CD1c-positive myeloid dendritic cell (primary cell): Measurements from ENCODE around the gene ZFP64.
"Not testable (repeated sequence)": the region's sequence is repeated elsewhere in the genome, so short reads cannot be mapped to it uniquely, and the experiment has no call there.

ENCODE experiments used
- DNase-seq: peaks from one replicate; pipeline ENCODE4 v3.0.0-alpha.2; 2016; ENCODE audit errors: extremely low spot score

ZFP64 gene

GRCh38 chr20:52191132-52191915 is at the start of gene ZFP64:
TSS of gene ZFP64 (minus strand) at chr20:52191779. CDS start at chr20:52191636, 143 bp downstream.
- peak; percentile 74 for DNase-seq

DNA sequence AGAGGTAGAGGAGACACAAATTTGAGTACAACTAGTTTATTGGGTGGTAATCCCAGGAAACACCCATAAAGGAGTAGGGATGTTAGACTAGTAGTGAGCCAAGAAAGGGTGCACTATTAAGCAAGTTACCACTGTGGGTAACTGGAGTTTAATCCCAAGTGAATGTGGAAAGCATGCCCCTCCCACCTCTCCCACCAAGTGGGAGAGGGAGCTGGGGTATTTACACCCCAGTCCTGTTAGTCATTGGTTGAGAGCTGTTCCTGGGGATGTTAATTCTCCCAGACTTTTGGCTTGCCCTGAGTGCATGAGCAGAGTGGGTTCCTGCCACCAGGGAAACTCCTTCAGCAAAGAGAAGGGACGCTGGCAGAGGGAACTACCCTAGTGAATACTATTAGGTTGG is 49.2 kb upstream of the ZFP64 start:
- DNase-seq, result no peak

DNA sequence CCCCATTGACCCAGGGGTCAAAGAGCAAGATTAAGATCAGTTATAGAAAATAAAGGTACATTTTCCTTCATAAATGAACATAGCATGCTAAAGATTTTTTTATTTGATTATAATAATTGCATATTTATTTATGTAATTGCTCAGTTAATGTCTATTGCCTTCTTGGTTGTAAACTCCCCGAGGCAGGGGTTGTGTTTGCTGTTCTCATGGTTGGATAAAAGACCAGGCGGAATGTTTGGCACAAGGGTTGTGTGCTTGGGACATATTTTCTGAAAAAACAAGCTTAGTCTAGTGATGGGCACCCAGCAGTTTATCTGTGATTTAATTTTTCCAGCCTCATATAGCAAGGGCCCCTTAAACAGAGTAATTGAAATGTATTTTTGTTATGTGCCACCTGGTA is 47.5 kb upstream of the ZFP64 start:
- DNase-seq, result no peak

- no peak for DNase-seq
These were observed 44.7 kb upstream of the ZFP64 start for GRCh38 chr20:52236292-52236691.

DNA sequence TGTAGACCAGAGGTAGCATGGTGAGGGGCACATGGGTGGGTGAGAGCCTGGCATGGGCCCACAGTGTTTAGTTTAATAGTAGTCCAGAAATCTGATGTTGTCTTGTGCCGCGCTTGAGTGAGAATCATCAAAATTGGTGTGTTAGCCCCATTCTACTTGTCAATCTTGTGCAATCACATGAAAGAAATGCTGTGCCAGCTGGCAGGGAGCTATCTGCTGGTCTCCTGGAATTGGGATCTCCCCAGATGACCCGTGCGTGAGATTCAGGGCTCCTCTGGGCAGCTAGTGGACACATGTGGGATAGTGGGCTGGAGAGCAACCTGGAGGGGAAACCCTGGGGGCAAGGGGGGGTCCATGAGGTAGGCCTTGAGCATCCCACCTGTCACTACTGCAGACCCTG is 43.5 kb upstream of the ZFP64 start:
- DNase-seq, result no peak

DNA sequence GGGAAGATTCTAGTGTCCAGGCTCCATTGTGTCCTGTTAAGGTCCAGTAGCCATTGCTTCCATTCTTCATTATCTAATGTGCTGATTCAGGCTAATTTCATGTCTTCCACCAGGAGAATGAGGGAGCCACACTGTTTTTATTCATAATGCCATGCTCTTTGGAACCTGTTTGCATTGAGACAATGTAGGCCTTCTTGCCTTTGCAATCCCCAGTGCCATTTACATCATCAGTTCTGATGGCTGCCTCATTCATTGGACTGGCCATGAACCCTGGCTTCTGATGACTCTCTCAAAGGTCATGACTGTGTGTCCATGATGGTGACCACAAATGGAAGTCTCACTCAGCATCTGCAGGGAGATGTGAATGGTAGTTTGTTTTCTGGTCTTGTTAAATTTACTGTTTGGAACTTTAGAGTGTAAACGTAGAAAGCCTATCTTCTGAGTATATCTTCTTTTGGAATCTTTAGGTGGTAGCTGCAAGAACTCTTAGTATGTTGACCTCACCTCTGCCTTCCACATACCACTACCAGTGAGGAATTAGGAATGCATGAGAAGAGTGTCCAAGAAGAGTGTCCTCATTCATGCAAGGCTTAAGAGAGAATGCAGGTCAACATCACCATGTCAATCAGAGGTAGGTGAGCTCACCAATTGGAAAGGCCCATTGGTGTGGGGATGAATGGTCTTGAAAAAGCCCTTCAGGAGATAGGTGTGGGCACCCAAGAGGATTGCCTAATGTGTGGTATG is 42.9 kb upstream of the ZFP64 start:
- DNase-seq, result no peak

- no peak for DNase-seq
These were observed 39.7 kb upstream of the ZFP64 start for GRCh38 chr20:52231230-52231746.

GRCh38 chr20:52230409-52230808 is 38.8 kb upstream of the ZFP64 start:
- no peak for DNase-seq

GRCh38 chr20:52229346-52229745 is 37.8 kb upstream of the ZFP64 start:
- DNase-seq, result not testable (repeated sequence)

DNA sequence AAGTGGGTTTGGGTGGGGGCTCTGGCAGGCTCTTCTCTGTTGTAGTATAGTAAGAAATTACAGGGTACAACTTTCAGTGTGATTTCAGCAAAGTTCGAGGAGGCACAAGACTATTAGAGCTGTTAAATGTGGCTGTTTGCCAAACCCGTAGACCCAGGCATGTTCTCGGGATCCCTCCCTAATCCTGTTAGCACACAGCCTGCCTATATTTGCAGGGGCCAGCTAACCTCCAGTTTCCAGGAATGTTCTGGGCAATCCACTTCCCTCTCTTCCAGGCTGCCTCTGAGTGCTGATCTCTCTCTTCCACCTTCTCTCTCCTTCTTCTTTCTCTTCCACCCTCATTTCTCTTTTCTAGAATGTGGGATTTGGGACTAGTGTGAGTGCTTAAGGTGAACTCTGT is 34.8 kb upstream of the ZFP64 start:
- no peak for DNase-seq

GRCh38 chr20:52224920-52225319 is 33.3 kb upstream of the ZFP64 start:
- no peak for DNase-seq

DNA sequence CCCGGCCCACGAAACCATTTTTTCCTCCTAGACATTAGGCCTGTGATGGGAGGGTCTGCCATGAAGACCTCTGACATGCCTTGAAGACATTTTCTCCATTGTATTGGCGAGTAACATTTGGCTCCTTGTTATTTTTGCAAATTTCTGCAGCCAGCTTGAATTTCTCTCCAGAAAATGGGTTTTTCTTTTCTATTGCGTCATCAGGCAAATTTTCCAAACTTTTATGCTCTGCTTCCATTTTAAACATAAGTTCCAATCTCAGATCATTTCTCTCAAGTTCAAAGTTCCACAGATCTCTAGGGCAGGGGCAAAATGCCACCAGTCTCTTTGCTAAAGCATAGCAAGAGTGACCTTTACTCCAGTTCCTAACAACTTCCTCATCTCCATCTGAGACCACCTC is 29.8 kb upstream of the ZFP64 start:
- DNase-seq, result not testable (repeated sequence)

DNA sequence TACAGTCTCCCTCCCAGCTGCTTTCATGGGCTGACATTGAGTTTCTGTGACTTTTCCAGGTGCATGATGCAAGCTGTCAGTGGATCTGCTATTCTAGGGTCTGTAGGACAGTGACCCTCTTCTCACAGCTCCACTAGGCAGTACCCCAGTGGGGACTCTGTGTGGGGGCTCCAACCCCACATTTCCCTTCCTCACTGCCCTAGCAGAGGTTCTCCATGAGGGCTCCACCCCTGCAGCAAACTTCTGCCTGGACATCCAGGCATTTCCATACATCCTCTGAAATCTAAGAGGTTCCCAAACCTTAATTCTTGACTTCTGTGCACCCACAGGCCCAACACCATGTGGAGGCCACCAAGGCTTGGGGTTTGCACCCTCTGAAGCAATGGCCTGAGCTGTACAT is 29.3 kb upstream of the ZFP64 start:
- not testable (repeated sequence) for DNase-seq

DNA sequence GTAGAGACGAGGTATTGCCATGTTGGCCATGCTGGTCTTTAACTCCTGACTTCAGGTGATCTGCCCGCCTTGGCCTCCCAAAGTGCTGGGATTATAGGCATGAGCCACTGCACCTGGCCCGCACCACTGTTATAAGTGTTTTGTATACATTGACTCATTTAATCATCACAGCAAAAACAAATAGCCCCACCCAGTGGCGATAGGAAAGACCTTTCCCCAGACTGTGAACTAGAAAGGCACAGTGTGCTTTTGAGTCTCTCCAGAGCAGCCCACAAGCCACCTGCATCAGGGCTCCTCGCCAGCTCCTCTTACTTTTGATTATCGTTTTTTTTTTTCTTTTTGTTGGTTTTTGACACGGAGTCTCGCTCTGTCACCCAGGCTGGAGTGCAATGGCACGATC is 27.9 kb upstream of the ZFP64 start:
- no peak for DNase-seq

DNA sequence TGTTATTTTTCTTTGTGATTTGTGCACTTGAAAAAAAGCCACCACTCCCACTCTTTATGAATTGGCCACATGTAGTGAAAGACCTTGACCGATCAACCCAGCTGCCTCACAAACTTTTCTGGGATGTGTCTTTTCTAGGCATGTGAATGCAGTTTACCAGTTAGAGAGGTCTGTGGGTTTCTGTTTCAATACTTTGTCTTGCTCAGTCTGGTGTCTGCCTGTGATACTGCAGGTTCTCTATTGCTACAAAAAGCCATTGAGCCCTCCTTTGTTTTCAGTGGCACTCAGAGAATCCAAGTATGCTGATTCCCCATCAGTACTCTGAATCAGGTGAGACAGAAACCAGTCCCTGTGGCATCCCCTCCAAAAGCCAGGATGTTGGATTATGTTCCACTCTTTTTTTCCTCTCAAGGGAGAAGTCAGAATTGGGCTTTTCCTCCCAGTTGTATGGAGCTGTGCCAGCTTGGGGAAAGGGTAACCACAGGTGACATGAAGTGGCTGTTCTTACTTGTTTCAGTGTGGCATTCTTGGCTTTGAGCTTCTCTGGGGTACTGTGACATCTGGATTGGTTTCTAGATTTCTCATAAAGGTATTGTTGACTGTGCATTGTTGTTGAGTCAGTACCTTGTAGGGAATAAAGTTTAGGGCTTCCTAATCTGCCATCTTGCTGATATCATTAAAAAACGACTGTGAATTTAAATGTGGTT is 26.3 kb upstream of the ZFP64 start:
- DNase-seq, result no peak

- no peak for DNase-seq
These were observed 22.4 kb upstream of the ZFP64 start for GRCh38 chr20:52213995-52214394.

DNA sequence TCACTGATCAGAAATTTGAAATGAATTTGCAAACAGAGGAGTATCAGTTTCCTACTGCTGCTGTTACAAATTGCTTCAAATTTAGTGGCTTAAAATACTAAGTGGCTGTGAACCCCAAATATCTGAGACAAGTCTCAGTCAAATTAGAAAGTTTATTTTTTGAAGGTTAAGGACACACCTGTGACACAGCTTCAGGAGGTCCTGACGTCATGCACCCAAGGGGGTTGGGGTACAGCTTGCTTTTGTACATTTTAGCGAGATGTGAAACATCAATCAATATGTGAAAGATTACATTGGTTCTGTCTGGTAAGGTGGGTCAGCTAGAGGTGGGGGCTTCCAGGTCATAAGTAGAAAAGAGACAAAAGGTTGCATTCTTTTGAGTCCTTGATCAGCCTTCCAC is 21.4 kb upstream of the ZFP64 start:
- no peak for DNase-seq

- DNase-seq, result no peak
These were observed 18.7 kb upstream of the ZFP64 start for GRCh38 chr20:52210037-52210990.

DNA sequence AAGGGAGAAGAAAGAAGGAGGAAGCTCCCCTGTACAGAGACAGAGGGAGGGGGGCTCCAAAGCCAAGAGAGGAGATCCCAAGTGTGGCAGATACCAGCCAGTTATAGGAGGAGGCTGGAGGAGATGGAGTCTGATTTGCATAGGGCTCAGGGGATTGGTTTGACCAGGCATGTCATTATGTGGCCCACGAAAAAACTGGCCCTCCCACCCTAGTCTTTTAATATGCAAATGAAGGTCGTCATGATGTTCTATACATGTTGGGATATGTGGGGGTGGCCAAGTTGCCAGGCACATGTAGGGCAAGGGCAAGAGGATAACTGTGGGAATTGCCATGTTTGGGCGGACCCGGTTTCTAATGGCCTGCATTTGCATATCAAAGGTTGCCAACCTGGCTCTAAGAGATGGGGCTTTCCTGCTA is 17.6 kb upstream of the ZFP64 start:
- DNase-seq, result no peak

GRCh38 chr20:52207020-52207810 is 15.6 kb upstream of the ZFP64 start:
- DNase-seq, result no peak
